SH-SY5Y (cell line): ENCODE data around the gene RUBCNL.

ENCODE experiments used
- GATA2 ChIP-seq: IDR thresholded peaks from 2 replicates; pipeline ENCODE4 v1.6.1; 2011; ENCODE audit warnings: mild to moderate bottlenecking, low read depth, low read length
- GATA3 ChIP-seq: IDR thresholded peaks from 2 replicates; pipeline ENCODE4 v1.6.1; 2011; ENCODE audit warnings: low read depth, mild to moderate bottlenecking, low read length, moderate library complexity

DNA sequence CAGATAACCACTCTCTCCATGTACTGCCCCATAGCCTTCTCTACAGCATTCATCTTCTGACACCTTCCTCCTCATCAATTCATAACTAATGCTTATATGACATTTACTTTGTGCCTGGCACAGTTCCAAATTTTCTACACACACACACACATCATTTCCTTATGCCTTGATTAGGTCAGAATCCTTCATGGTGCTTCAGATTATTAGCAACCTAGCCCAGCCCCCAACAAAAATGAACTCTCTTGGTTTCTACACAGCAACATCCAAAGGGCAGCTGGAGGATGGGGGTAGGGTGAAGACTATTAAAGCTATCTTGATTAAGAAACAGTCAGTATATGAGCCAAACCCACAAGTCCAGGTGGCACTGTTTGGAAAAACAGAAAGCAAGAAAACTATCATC, 3.7 kb downstream of the RUBCNL start:
- TF ChIP-seq GATA3 (no peak), GATA2 (no peak)
